GM12878 (cell line): ENCODE results near the gene MACROD2. TPM values are rescaled to one million over a fixed set of nuclear protein-coding genes. Genes with fewer than 3 reads are reported as not detected.

Experiments
- ATAC-seq: fragments of 200-7000 bp; cut with Tn5 transposase; 3 replicates; pipeline ENCODE4 v1.9.1; 2020; ENCODE audit warnings: mild to moderate bottlenecking, moderate library complexity
- BruUV-seq: library from RNA; stranded (reverse); fragments of 400-500 nt; replicated peaks from 2 replicates; lab custom pipeline; 2021; lab: Mats Ljungman, UMichigan
- CTCF ChIA-PET: fragments of 300-600 bp; sonication (Branson Sonifier 250); formaldehyde crosslinking; extraction: SDS; loops from one replicate; lab custom pipeline; 2021; ENCODE audit warnings: inconsistent platforms; lab: Yijun Ruan, JAX
- POLR2A ChIA-PET: fragments of 350-600 bp; formaldehyde crosslinking; extraction: SDS; loops from one replicate; lab custom pipeline; 2021; ENCODE audit warnings: inconsistent platforms; lab: Charles Lee
- RAD21 ChIA-PET: fragments of 300-600 bp; sonication (Branson Sonifier 250); formaldehyde crosslinking; loops from one replicate; lab custom pipeline; 2023; ENCODE audit warnings: antibody characterized with exemption; ENCODE audit not compliant: unreplicated experiment; lab: Charles Lee
- SMC1A ChIA-PET: fragments of 300-600 bp; sonication (Branson Sonifier 250); formaldehyde crosslinking; loops from one replicate; lab custom pipeline; 2023; ENCODE audit not compliant: unreplicated experiment, uncharacterized antibody; lab: Charles Lee
- DNase-seq: peaks from one replicate; pipeline ENCODE4 v3.0.0-alpha.2; 2011; ENCODE audit warnings: low read depth, low spot score
- FAIRE-seq: peaks from 3 replicates; lab custom pipeline; 2011; peaks lifted over from hg19 to GRCh38; lab: Jason Lieb, UNC
- H2AFZ ChIP-seq: 2 replicates; pipeline ENCODE4 v1.6.0; 2011; ENCODE audit warnings: low read depth, low read length, control low read depth; ENCODE audit not compliant: control insufficient read depth
- H3K27ac ChIP-seq: 2 replicates; pipeline ENCODE4 v1.5.1; 2011; ENCODE audit warnings: control low read depth; ENCODE audit not compliant: control insufficient read depth, insufficient read depth
- H3K27me3 ChIP-seq, 2 experiments: replicated peaks in 1 of 2; 2 replicates each; pipeline versions ENCODE4 v1.6.0 to v1.6.1; 2011; ENCODE audit warnings: low read length in 1 of 2; ENCODE audit not compliant: control insufficient read depth in 2 of 2, insufficient read depth in 2 of 2
- H3K36me3 ChIP-seq, 2 experiments: 2 replicates each; pipeline ENCODE4 v1.5.1; 2011; ENCODE audit warnings: low read length in 1 of 2; ENCODE audit not compliant: control insufficient read depth in 2 of 2, insufficient read depth in 2 of 2
- H3K4me1 ChIP-seq: 2 replicates; pipeline ENCODE4 v1.6.1; 2011; ENCODE audit warnings: mild to moderate bottlenecking, low read length, moderate library complexity, mixed read lengths; ENCODE audit not compliant: control insufficient read depth, insufficient read depth
- H3K4me2 ChIP-seq: 2 replicates; pipeline ENCODE4 v1.6.0; 2011; ENCODE audit warnings: control low read depth; ENCODE audit not compliant: control insufficient read depth, insufficient read depth
- H3K4me3 ChIP-seq: fragments of 200-600 bp; sonication (generic); 2 replicates; pipeline ENCODE4 v1.5.1; 2016
- H3K79me2 ChIP-seq: 2 replicates; pipeline ENCODE4 v1.6.0; 2011; ENCODE audit warnings: low read length; ENCODE audit not compliant: control insufficient read depth, insufficient read depth
- H3K9ac ChIP-seq: 2 replicates; pipeline ENCODE4 v1.8.0; 2011; ENCODE audit warnings: low read length, control low read depth, mixed read lengths; ENCODE audit not compliant: control insufficient read depth, insufficient read depth
- H3K9me3 ChIP-seq: replicated peaks from 3 replicates; pipeline ENCODE4 v1.5.1; 2011; ENCODE audit warnings: mild to moderate bottlenecking, low read length; ENCODE audit not compliant: control insufficient read depth, insufficient read depth
- H4K20me1 ChIP-seq: 2 replicates; pipeline ENCODE4 v1.6.0; 2011; ENCODE audit not compliant: control insufficient read depth, insufficient read depth
- ATF3 ChIP-seq: IDR thresholded peaks from 2 replicates; pipeline ENCODE4 v1.6.1; 2011; ENCODE audit warnings: low read depth, mild to moderate bottlenecking, low read length, moderate library complexity, borderline replicate concordance; ENCODE audit errors: extremely low read depth
- BCLAF1 ChIP-seq: fragments of 450-650 bp; IDR thresholded peaks from 2 replicates; pipeline ENCODE4 v1.6.1; 2017; ENCODE audit warnings: antibody characterized with exemption, mild to moderate bottlenecking, moderate library complexity
- CHD2 ChIP-seq: IDR thresholded peaks from 2 replicates; pipeline ENCODE4 v1.6.1; 2011; ENCODE audit warnings: low read depth, low read length, improper control_type of control experiment, borderline replicate concordance
- CHD4 ChIP-seq: fragments of 200-600 bp; sonication (generic); IDR thresholded peaks from 2 replicates; pipeline ENCODE4 v1.6.1; 2016; ENCODE audit warnings: mild to moderate bottlenecking
- E2F4 ChIP-seq: IDR thresholded peaks from 2 replicates; pipeline ENCODE4 v1.6.1; 2012; ENCODE audit warnings: low read depth, low read length, improper control_type of control experiment
- EGR1 ChIP-seq, 2 experiments: IDR thresholded peaks; 1 replicate in 1 of 2; 2 replicates in 1 of 2; pipeline ENCODE4 v1.6.1; 2011 to 2012; ENCODE audit warnings: low read depth in 2 of 2, low read length in 2 of 2, borderline replicate concordance in 1 of 2, mild to moderate bottlenecking in 1 of 2, moderate library complexity in 1 of 2
- FOXM1 ChIP-seq: IDR thresholded peaks from 2 replicates; pipeline ENCODE4 v1.6.1; 2012; ENCODE audit warnings: low read depth, mild to moderate bottlenecking, inconsistent platforms, low read length, moderate library complexity
- GABPA ChIP-seq: IDR thresholded peaks from 2 replicates; pipeline ENCODE4 v1.6.1; 2014; ENCODE audit warnings: antibody characterized with exemption, low read depth, mild to moderate bottlenecking, inconsistent platforms
- MEF2A ChIP-seq: IDR thresholded peaks from 2 replicates; pipeline ENCODE4 v1.6.1; 2011; ENCODE audit warnings: low read depth, mild to moderate bottlenecking, low read length, moderate library complexity; ENCODE audit not compliant: insufficient read depth
- RELA ChIP-seq: fragments of 450-650 bp; IDR thresholded peaks from 2 replicates; pipeline ENCODE4 v1.8.0; 2014; ENCODE audit warnings: borderline replicate concordance; ENCODE audit not compliant: partially characterized antibody
- SMC3 ChIP-seq: IDR thresholded peaks from 2 replicates; pipeline ENCODE4 v1.6.1; 2011; ENCODE audit warnings: low read length, improper control_type of control experiment, borderline replicate concordance
- SPI1 ChIP-seq: IDR thresholded peaks from 2 replicates; pipeline ENCODE4 v1.6.1; 2011; ENCODE audit warnings: low read depth, mild to moderate bottlenecking, low read length, moderate library complexity, borderline replicate concordance; ENCODE audit not compliant: insufficient read depth
- ZZZ3 ChIP-seq: IDR thresholded peaks from 2 replicates; pipeline ENCODE4 v1.6.1; 2011; ENCODE audit warnings: low read depth; ENCODE audit not compliant: control insufficient read depth, insufficient read length
- in situ Hi-C: fragments of 300-500 bp; cut with MboI; formaldehyde crosslinking; loops from 9 replicates; pipeline ENCODE4 v1.14.3; 2018; ENCODE audit warnings: mixed read lengths
- intact Hi-C: fragments of 100-400 bp; cut with micrococcal nuclease; formaldehyde crosslinking; loops from one replicate; pipeline ENCODE4 v1.14.2; 2022; ENCODE audit not compliant: unreplicated experiment
- polyA plus RNA-seq, 11 experiments: library from polyadenylated mRNA; depleted of rRNA in 4 of 11; unstranded in 6 of 11; stranded (reverse) in 5 of 11; fragments of >200 nt; fragmentation: Nextera tagmentation in 4 of 11; fragmentation: Illumina TruSeq in 1 of 11; extraction: Ambion mirVana in 4 of 11; extraction: Trizol in 1 of 11; gene quantifications; 1 replicate in 1 of 11; 2 replicates in 10 of 11; pipeline versions ENCODE4 v1.2.1 to v1.2.3, GENCODE V29; 2011 to 2016; ENCODE audit warnings: inconsistent platforms in 2 of 11, missing spikeins in 2 of 11, low read depth in 1 of 11
- total RNA-seq, 4 experiments: library from RNA; depleted of rRNA in 3 of 4; stranded (reverse); fragments of >200 nt in 3 of 4; fragmentation: Illumina TruSeq in 1 of 4; extraction: Trizol in 1 of 4; gene quantifications; 2 replicates each; pipeline versions ENCODE4 v1.2.1 to v1.2.3, GENCODE V29; 2013 to 2021

Gene MACROD2
- total and polyA plus RNA-seq, 10 of the 15 experiments (the other 5 are each of a cell fraction or from before 2014, with no cell fraction given): 1.1 to 21.5 (median 2.2) TPM

GRCh38 chr20:14178952-14179351, 183.6 kb downstream of the MACROD2 start:
- no TSS peak for BruUV-seq
- intact Hi-C loops: no loop called here
- no peak overlapping the region for H3K4me2 ChIP-seq
- CTCF ChIA-PET: no interaction called here
- no peaks in the 10 kb centered on the region; the same call in 2 of the 3 replicates for H3K9me3 ChIP-seq
- no peaks in the 10 kb centered on the region for H3K4me1 ChIP-seq
- H3K27me3 ChIP-seq: no peaks in the 10 kb centered on the region
- in situ Hi-C loops: no loop called here
- no peak overlapping the region for H3K27ac ChIP-seq
- H2AFZ ChIP-seq: no peak overlapping the region
- SMC1A ChIA-PET: no interaction called here
- H3K9ac ChIP-seq: no peak overlapping the region
- H4K20me1 ChIP-seq: no peaks in the 10 kb centered on the region
- ATAC-seq (no peak), DNase-seq (no peak), FAIRE-seq (no peak)
- H3K4me3 ChIP-seq: no peak overlapping the region
- POLR2A ChIA-PET: no interaction called here
- no peaks in the 10 kb centered on the region for H3K36me3 ChIP-seq
- TF ChIP-seq SMC3 (no peak), RELA (no peak), CHD4 (no peak), BCLAF1 (no peak), GABPA (no peak), ATF3 (no peak), FOXM1 (no peak), ZZZ3 (no peak), MEF2A (no peak), SPI1 (no peak), CHD2 (no peak), E2F4 (no peak), EGR1 (IDR thresholded peaks at IDR 0.05; ENCODE audit: borderline replicate concordance in 1 of 2, low read depth in 2 of 2, low read length in 2 of 2) (no peak)
- no peaks in the 10 kb centered on the region for H3K79me2 ChIP-seq
- RAD21 ChIA-PET: no interaction called here
